HepG2 (cell line): ENCODE data around the gene SND1.

Source experiments
- MEF2D ChIP-seq: sonication (generic); formaldehyde crosslinking; IDR thresholded peaks from 2 replicates; pipeline ENCODE4 v1.5.1; 2020; ENCODE audit warnings: mild to moderate bottlenecking, missing genetic modification reagents
- NCOR1 ChIP-seq: fragments of 200-600 bp; sonication (generic); IDR thresholded peaks from 2 replicates; pipeline ENCODE4 v1.7.0; 2017; ENCODE audit warnings: antibody characterized with exemption, low read length, borderline replicate concordance
- NR1H2 ChIP-seq: sonication (generic); formaldehyde crosslinking; IDR thresholded peaks from 2 replicates; pipeline ENCODE4 v1.8.1; 2022; ENCODE audit warnings: low read depth, missing genetic modification reagents, borderline replicate concordance
- NR2F6 ChIP-seq, 2 experiments: IDR thresholded peaks; 2 replicates each; pipeline ENCODE4 v1.6.1; 2016; ENCODE audit warnings: antibody characterized with exemption in 1 of 2, mild to moderate bottlenecking in 1 of 2
- POLR2AphosphoS5 ChIP-seq: IDR thresholded peaks from 2 replicates; pipeline ENCODE4 v1.6.1; 2012; ENCODE audit warnings: low read depth, low read length
- XRCC5 ChIP-seq: fragments of 200-400 bp; formaldehyde crosslinking; optimal IDR thresholded peaks from 2 replicates; pipeline ENCODE3; 2017; ENCODE audit warnings: mild to moderate bottlenecking, low read length
- ZBTB44 ChIP-seq: sonication (generic); formaldehyde crosslinking; IDR thresholded peaks from 2 replicates; pipeline ENCODE4 v1.4.0; 2020; ENCODE audit warnings: missing genetic modification reagents
- ZNF33B ChIP-seq: sonication (generic); formaldehyde crosslinking; IDR thresholded peaks from 2 replicates; pipeline ENCODE4 v1.5.1; 2020; ENCODE audit warnings: mild to moderate bottlenecking, missing genetic modification reagents
- ZNF660 ChIP-seq: sonication (generic); formaldehyde crosslinking; IDR thresholded peaks from 2 replicates; pipeline ENCODE4 v1.5.1; 2020; ENCODE audit warnings: mild to moderate bottlenecking, low read depth, missing genetic modification reagents, borderline replicate concordance
- ZNF691 ChIP-seq: sonication (generic); formaldehyde crosslinking; IDR thresholded peaks from 2 replicates; pipeline ENCODE4 v1.4.0; 2020; ENCODE audit warnings: missing genetic modification reagents, low read depth, mild to moderate bottlenecking, borderline replicate concordance
- TF ChIP-seq, protein P1 (sequence below): sonication (generic); formaldehyde crosslinking; IDR thresholded peaks from 2 replicates; pipeline ENCODE4 v1.4.0; 2020; ENCODE audit warnings: missing genetic modification reagents, borderline replicate concordance

- TF ChIP-seq MEF2D (CRISPR knock-in tag) = no peak
- no peak for TF ChIP-seq NCOR1
- TF ChIP-seq ZNF33B (CRISPR knock-in tag) = no peak
- no peak for TF ChIP-seq POLR2AphosphoS5
- no peak for TF ChIP-seq NR2F6 (IDR thresholded peaks at IDR 0.05)
- TF ChIP-seq NR2F6 (CRISPR knock-in tag; IDR thresholded peaks at IDR 0.05) = no peak
- TF ChIP-seq XRCC5 = no peak
- no peak for TF ChIP-seq ZBTB44 (CRISPR knock-in tag)
- TF ChIP-seq ZNF691 = no peak
- TF ChIP-seq ZNF660 (CRISPR knock-in tag) = no peak
- no peak for TF ChIP-seq NR1H2 (CRISPR knock-in tag)
- TF ChIP-seq, protein P1, sequence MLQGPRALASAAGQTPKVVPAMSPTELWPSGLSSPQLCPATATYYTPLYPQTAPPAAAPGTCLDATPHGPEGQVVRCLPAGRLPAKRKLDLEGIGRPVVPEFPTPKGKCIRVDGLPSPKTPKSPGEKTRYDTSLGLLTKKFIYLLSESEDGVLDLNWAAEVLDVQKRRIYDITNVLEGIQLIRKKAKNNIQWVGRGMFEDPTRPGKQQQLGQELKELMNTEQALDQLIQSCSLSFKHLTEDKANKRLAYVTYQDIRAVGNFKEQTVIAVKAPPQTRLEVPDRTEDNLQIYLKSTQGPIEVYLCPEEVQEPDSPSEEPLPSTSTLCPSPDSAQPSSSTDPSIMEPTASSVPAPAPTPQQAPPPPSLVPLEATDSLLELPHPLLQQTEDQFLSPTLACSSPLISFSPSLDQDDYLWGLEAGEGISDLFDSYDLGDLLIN (CRISPR knock-in tag) = no peak
Measured at GRCh38 chr7:127802845-127803244, 150.9 kb downstream of the SND1 start.
